CD4-positive, alpha-beta T cell treated with Interleukin-6 at 100 ng/mL for 8 hours (primary cell): Measurements from ENCODE around the gene RNU5D-1.
"Not testable (repeated sequence)": the region's sequence is repeated elsewhere in the genome, so short reads cannot be mapped to it uniquely, and the experiment has no call there.

Experiments used
- DNase-seq: peaks from one replicate; pipeline ENCODE4 v3.0.0-alpha.2; 2020; ENCODE audit warnings: mixed read lengths, low spot score

RNU5D-1 gene

DNA sequence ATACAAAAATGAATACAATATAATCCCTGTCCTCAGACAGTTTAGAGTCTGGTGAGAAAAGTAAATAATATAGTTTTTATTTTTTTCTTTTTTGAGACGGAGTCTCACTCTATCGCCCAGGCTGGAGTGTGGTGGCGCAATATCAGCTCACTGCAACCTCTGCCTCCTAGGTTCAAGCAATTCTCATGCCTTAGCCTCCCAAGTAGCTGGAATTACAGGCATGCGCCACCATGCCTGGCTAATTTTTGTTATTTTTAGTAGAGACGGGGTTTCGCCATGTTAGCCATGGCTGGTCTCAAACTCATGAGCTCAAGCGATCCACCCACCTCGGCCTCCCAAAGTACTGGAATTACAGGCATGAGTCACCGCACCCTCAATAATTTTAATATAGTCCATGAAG, 31.6 kb downstream of the RNU5D-1 start:
- not testable (repeated sequence) for DNase-seq

DNA sequence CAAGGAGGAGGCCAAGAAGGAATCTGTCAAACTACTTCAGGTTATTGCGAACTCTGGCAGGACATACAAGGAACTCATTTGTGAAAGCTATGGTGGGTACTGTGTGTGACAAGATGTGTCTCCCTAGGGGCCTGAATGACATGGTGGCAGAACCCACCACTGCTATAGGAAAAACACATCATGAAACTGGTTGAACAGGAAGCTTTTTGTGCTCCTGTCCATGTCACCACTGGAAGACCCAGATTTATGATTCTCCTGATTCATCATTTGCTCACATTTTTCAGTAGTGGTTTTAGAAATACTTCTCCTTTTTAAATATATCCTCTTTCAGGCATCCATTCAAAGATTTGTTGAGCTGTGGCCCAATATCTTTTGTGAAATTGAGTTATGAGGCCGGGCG, 32.8 kb downstream of the RNU5D-1 start:
- no peak for DNase-seq

DNA sequence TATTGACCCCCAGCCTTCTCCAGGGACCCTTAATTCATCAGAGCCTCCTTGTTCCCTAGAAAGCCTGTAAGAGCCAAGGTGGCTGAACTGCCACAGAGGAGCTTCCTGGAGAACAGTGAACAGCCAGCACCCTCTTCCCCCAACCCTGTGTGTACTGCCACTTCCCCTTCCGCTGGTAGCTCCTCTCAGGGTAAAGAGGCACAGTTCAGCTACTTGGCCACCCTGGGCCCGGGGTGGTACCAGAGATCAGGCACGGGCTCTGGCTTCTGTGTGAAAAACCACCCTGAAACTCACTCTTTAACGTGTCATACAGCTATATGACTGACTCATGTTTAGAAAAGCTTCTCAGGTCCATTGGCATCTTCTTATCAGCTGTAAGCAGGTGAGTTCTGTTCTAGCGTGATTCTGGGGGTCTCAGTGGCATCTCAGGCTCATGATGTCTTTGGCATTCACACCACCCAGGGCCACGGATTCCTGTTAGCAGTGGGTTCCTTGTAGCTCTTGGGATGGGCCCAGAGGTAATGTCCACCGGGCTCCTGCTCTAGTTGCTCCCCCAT, 34.1 kb downstream of the RNU5D-1 start:
- DNase-seq, result peak; percentile 51

DNA sequence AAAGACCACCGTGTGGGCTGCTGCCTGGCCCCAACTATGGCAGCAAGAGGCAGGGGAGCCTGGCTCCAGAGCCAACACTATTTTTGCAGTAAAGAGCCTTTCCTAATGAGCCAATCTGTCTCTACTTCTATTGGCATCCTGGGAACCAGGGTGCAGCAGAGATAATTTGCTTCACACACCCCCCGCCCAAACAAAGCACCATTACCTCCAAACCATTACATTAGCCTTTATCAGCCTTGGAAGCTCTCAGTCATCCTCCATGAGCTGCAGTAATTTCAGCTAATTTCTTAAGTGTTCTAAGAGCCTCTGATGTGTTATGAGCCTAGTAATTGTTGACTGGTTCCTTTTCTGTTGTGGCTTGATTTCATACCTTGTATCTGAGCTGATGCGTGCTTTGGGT, 34.9 kb downstream of the RNU5D-1 start:
- no peak for DNase-seq

DNA sequence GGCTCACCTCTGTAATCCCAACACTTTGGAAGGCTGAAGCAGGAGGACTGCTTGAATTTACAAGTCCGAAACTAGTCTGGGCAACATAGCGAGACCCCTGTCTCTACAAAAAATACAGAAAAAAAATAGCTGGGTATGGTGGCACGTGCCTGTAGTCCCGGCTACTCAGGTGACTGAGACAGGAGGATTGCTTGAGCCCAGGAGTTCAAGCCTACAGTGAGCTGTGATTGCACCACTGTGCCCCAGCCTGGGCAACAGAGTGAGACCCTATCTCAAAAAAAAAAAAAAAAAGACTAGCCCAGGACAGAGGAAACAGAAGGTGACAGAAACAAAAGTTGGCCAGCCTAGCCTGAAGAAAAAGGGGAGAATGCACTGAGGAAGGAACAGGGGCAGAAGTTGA, 35.3 kb downstream of the RNU5D-1 start:
- DNase-seq, result no peak

DNA sequence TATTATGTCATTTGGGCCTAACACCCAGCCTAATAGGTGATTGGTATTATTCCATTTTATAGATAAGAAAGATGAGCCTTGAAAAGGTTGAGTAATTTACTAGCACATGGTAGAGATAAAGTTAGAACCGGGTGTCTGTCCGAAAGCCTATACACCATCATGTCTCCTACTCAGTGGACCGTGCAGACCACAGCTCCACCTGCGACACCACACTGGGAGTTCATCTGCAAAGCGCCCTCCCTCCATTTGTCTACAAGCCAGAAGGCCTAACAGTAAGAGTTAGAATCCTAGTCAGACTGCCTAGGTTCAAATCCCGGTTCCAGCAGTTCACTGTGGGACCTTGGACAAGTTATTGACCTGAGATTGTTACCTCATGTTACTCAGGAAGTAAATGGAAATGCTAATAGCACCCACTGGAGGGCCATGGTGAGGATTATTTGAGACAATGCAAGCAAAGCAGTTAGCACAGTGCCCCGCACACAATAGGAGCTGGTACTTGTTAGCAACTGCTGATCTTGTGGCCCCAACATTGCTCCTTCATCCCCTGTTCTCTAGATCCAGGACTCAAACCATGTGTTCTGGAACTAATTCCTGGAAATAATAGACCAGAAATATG, 36.0 kb downstream of the RNU5D-1 start:
- no peak for DNase-seq

DNA sequence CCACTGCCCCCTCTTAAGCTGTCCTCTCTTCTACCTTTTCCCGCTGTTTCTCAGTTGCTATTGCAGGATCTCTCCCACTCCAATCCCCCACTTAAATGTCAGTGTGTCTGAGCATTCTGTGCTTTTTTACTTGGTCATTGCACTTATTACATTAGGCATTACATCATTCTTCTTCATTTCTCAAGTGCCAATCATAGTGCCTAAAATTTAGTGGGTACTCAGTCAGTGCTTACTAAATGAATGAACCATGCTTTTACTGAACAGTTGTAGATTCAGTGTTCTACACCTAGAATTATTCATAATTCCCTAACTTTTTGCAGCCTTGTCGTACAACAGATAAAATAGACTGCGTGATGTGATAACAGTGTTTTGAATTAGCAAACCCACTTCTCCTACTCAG, 37.1 kb downstream of the RNU5D-1 start:
- no peak for DNase-seq

DNA sequence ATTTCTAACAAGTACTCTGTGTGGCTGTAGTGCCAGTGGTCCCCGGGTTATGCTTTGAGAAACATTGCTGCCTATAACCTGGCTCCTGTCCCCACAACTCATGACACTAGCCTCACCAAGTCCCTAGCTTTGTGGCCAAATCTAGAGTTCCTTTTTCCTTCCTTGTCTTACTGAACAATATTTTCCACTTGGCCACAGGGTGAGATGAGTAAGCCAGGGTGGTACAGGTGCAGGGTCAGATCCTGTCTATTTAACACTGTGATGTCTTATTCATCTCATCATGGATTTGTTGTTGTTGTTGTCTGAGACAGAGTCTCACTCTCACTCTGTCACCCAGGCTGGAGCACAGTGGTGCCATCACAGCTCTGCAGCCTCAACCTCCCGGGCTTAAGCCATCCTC, 37.8 kb downstream of the RNU5D-1 start:
- no peak for DNase-seq

DNA sequence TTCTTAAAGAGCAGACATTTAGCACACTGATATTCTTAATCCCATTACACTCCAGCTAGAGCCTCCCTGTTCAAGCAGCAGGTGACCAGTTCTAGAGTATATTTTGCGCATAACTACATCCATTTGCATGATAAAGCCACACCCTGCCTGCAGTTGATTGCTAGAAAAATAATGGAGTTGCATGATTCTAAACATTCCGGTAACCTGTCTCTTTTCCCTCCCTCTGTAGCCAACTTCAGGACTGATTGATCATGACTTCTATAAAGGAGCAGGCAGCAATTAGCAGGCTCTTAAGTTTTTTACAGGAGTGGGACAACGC, 41.6 kb downstream of the RNU5D-1 start:
- no peak for DNase-seq

DNA sequence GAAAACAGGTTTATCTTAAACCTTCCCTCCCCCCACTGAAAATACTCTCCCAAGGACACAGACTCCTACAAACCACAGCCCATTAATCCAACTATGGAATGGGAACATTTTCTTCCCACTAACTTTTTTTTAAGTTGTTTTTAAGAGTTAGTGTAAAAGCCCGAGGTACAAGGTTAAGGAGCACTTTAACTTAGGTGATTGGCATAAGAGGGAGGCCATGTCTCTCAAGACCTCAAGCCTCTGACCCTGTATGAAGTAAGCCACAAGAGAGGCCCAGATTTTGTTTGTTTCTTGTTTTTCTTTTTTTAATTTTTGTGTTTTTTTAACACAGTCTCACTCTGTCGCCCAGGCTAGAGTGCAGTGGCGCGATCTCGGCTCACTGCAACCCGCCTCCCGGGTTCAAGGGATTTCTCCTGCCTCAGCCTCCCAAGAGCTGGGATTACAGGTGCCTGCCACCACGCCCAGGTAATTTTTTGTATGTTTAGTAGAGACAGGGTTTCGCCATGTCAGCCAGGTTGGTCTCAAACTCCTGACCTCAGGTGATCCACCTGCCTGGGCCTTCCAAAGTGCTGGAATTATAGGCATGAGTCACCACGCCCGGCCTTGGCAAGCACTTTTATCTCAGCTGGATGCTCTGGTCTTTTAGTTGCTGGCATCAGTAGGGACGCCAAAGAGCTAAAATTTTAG, 42.1 kb downstream of the RNU5D-1 start:
- no peak for DNase-seq

DNA sequence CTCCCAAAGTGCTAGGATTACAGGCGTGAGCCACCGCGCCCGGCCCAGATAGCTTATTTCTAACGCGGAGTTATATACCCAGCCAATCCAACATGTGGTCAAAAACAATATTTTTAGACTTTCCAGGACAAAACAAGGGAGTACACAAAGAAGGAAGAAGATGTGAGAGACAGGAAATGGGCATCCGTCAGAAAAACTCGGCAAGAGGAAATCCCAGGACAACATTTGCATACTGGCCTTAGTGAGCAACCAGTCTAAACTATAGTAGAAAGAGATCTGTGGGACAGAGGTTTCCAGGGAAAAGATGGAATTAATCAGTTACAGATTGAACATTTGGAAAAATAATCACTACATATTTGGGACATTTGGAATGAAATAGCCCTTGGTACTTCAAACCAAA, 45.1 kb downstream of the RNU5D-1 start:
- no peak for DNase-seq

DNA sequence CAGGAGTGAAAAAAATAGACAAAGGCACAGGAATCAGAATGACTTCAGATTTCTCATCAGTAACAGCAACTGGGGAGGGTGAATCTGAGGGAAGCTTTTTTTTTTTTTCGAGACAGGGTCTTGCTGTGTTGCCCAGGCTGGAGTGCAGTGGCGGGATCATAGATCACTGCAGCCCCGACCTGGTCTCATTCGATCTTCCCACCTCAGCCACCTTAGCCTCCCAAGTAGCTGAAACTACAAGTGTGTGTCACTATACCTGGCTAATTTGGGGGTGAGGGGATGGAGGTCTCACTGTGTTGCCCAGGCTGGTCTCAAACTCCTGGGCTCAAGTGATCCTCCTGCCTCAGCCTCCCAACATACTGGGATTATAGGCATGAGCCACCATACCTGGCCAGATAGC, 45.8 kb downstream of the RNU5D-1 start:
- no peak for DNase-seq

DNA sequence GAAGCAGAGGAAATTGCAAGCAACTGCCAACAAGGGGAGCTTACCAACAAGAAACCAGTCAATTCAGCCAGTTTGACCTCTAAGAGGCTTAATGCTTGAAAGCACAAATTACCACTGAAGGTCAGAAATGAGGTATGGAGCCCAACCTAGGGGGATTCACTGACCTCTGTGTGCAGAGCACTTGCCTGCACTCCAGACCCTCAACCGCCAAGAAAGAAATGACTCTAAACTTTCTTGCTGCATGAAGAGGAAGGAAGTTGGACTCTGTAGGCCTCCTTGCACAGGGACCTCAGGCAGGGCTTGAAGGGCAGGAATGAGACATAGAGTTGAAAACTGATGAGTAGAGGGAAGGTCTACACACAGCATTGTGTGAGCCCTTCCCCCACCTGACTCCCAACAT, 46.4 kb downstream of the RNU5D-1 start:
- no peak for DNase-seq

DNA sequence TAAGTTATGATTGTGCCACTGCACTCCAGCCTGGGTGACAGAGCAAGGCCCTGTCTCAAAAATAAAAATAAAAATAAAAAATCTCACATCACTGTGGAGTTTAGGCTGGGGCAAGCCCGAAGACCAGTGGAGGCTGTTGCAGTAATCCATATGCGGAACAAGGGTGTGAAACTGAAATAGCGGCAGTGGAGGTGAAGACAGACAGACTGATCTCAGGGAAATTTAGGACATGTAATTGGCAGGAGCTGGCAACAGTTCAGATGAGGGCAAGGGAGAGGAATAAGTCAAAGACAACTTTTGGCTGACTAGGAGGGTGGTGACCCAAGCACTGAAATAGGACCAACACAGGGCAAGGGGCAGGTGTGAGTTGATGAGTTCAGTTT, 48.1 kb downstream of the RNU5D-1 start:
- DNase-seq, result no peak

DNA sequence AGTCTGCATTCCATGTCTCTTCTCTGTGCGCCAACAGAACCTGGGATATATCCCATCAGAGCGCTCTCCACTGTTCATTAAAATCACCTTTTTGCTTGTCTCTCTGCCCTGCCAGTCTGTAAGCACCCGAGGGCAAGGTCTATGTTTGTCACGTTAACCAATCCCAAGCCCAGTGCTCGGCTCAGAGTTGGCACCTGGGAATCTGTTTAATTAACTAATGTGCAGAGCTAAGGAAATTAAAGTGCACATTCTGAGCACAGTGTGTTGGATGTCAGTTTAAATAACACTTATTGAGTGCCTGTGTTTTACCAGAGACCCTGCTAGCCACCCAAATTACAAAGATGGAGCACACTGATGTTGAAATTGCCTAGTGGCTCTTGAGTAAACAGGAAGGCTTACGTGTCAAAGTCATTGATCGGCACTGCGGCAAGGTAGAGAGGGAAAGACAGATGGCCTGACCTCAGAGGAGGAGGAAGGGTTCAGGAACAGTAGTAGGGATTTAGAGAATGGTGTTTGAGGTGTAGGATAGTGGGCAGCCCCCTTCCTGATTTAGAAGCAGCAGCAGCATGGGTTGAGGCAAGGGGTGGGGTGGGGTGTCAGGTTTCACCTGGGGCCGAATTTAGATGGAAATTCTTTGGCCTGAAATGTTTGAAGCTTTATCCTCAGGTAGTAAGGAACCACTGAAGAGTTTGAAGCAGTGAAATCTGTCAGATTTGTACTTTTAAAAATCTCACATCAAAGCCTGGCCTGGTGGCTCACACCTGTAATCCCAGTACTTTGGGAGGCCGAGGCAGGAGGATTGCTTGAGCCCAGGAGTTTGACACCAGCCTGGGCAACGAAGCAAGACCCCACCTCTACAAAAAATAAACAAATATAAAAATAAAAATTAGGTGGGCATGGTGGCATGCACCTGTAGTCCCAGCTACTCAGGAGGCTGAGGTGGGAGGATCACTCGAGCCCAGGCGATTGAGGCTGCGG, 48.8 kb downstream of the RNU5D-1 start:
- DNase-seq, result no peak
